ENCODE data around the gene TECTB. TPM values are rescaled to one million over a fixed set of nuclear protein-coding genes. Genes with fewer than 3 reads are reported as not detected.

Gene TECTB
- total RNA-seq, 2 donors from 2014 or later: not detected

DNA sequence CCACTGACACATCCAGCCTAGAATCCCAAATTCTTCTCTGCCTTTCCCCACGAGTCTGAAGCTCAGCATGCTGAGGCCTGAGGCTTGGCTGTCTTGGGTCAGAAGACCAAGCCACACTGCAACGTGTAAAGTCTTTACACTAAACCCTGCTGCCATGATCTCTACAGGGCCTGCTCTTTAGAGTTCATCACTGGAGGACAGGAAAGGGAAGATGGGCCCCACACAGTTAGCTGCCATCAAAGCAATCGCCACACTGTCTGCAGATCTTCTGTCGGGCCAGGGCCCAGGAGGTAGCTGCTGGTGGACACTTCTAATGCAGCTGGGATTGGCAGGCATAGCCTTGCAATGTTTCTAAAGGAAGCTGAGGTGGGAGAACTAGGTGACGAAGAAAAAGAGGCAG lies 8.4 kb upstream of the TECTB start:
- no peaks in the 10 kb centered on the region for H3K27me3 ChIP-seq
- TF ChIP-seq, protein P1, sequence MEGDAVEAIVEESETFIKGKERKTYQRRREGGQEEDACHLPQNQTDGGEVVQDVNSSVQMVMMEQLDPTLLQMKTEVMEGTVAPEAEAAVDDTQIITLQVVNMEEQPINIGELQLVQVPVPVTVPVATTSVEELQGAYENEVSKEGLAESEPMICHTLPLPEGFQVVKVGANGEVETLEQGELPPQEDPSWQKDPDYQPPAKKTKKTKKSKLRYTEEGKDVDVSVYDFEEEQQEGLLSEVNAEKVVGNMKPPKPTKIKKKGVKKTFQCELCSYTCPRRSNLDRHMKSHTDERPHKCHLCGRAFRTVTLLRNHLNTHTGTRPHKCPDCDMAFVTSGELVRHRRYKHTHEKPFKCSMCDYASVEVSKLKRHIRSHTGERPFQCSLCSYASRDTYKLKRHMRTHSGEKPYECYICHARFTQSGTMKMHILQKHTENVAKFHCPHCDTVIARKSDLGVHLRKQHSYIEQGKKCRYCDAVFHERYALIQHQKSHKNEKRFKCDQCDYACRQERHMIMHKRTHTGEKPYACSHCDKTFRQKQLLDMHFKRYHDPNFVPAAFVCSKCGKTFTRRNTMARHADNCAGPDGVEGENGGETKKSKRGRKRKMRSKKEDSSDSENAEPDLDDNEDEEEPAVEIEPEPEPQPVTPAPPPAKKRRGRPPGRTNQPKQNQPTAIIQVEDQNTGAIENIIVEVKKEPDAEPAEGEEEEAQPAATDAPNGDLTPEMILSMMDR (IDR thresholded peaks at IDR 0.05): no peak
- H3K4me3 ChIP-seq: no peak overlapping the region
- no peaks in the 10 kb centered on the region for H3K36me3 ChIP-seq
- H3K9me3 ChIP-seq: no peaks in the 10 kb centered on the region
- DNase-seq (ENCODE audit: low spot score): no peak
- H3K4me1 ChIP-seq: no peaks in the 10 kb centered on the region
- H3K27ac ChIP-seq: no peak overlapping the region

DNA sequence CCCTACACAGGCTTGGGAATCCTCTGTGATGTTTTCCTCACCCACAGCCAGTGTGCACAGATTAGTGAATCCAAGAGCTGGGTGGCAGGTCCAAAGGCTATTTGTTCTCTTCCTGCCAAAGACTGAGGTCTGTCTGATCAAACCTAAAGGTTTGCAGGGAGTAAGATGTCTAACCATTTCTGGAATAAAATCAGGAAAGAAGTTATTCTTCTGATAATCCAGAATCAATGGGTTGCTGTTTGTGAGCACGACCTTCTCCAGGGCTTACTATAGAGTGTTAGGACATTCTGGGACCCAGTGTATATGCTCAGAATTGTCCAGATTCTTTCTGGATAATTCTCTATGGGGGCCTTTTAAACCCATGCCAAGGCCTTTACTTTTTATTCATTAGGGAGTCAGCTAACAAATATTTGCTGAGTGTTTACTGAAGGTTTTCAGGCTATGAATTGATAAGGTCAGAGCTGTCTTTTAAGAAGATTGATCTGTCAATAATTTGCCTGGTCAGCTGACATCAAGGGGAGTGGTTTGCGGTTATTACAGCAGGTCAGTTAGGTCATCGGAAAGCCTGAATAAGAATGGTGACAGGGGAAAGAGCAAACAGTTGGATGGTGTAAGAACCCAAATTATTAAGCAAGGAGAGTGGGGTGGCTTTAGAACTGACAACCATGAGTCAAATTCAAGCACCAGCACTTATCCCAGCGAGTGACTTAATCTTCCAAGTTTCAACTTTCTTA lies 7.5 kb upstream of the TECTB start:
- Histone ChIP-seq H3K27me3 (no peaks in the 10 kb centered on the region), H3K9me3 (no peaks in the 10 kb centered on the region), H3K4me3 (no peak overlapping the region), H3K36me3 (no peaks in the 10 kb centered on the region), H3K4me1 (no peaks in the 10 kb centered on the region), H3K27ac (no peak overlapping the region)
- no peak for DNase-seq (ENCODE audit: low spot score)
- TF ChIP-seq, protein P1 (IDR thresholded peaks at IDR 0.05): no peak

DNA sequence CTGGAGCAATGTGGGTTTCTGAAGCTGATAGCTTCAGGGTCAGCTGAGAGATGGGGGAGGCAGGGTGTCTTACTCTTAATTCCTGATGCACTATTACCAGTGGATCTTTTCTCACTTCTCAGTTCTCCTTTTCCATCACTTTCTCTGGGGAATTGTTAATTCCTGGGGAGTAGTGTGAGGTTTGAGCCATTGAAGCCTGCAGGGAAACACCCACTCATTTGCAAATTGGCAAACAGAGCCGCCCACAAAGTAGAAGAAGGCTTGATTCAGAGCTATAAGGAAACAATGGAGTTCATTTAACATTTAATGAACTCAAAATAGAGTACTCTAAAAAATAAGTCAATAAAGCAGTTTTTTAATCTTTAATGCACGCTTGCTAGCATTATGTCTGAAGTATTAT lies 4.3 kb upstream of the TECTB start:
- DNase-seq (ENCODE audit: low spot score): no peak
- TF ChIP-seq, protein P1 (IDR thresholded peaks at IDR 0.05): no peak
- Histone ChIP-seq H3K4me1 (no peaks in the 10 kb centered on the region), H3K27me3 (no peaks in the 10 kb centered on the region), H3K36me3 (no peaks in the 10 kb centered on the region), H3K27ac (no peak overlapping the region), H3K9me3 (no peaks in the 10 kb centered on the region), H3K4me3 (no peak overlapping the region)

DNA sequence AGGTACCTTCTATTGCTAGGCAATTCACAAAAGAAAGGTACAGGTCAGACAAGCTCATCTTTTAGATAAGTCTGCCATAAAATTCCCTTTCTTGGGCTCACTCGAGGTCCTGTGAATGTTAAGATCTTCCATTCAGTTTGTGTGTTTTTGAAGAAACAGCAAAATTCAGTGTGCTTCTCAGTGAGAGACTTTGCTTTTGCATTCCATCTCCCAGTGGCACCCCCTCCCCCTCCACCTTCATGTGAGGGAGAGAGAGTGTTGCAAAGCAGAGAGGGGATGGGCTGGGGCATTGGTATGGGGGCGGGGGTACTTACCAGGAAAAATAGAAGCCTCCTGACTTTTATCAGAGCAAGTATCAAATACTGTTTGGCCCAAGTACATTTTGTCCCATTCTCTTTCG lies 3.8 kb upstream of the TECTB start:
- Histone ChIP-seq H3K27ac (no peak overlapping the region), H3K36me3 (no peaks in the 10 kb centered on the region), H3K4me1 (no peaks in the 10 kb centered on the region), H3K4me3 (no peak overlapping the region), H3K9me3 (no peaks in the 10 kb centered on the region), H3K27me3 (no peaks in the 10 kb centered on the region)
- TF ChIP-seq, protein P1 (IDR thresholded peaks at IDR 0.05): no peak
- no peak for DNase-seq (ENCODE audit: low spot score)

DNA sequence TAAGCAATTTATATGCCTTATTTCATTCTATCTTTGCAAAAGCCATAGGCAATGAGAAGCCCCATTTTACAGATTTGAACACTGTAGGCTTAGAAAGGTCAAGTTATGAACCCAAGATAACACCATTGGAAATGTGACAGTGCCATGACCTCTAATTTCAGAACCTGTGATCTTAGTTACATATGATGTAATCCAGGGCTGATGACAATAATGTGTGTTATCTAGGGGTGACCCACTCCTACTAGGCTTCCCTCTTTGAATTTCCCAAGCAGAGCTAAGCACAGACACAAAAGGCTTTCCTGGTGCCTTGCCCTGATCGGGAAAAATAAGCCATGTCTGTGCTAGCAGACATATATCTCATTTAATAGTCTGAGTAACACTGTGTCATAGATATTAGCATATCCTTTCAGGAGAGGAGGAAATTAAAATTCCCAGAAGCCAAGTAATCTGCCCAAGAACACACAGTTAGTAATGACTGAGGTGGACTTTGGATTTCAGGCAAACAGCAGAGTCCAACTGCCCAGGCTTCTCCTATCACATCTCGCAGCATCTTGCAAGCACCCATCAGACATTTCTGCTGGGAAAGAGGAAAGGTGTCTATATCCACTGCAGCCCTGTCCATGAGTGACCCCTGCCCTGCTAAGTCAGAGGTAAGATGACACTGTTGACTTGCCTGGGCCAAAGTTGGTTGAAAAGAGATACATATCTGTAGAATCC lies 2.8 kb upstream of the TECTB start:
- no peak for DNase-seq (ENCODE audit: low spot score)
- Histone ChIP-seq H3K4me3 (no peak overlapping the region), H3K9me3 (no peaks in the 10 kb centered on the region), H3K36me3 (no peaks in the 10 kb centered on the region), H3K4me1 (no peaks in the 10 kb centered on the region), H3K27ac (no peak overlapping the region), H3K27me3 (no peaks in the 10 kb centered on the region)
- TF ChIP-seq, protein P1 (IDR thresholded peaks at IDR 0.05): no peak

All from right atrium auricular region (tissue), 2 donors.